GM13977 (cell line): ENCODE results near the gene TUBGCP2.

Experiments
- DNase-seq: peaks from one replicate; pipeline ENCODE4 v3.0.0; 2012; ENCODE audit warnings: low spot score
- in situ Hi-C: fragments of 300-500 bp; cut with MboI; formaldehyde crosslinking; loops from one replicate; pipeline ENCODE4 v1.12.0; 2022; ENCODE audit warnings: low sequenced_read_pairs, low pct_unique_long_range_greater_than_20kb, mixed read lengths, inconsistent platforms; ENCODE audit not compliant: unreplicated experiment
- TF ChIP-seq, protein P1 (sequence below): IDR thresholded peaks from 2 replicates; pipeline ENCODE4 v1.5.1; 2012; ENCODE audit warnings: mild to moderate bottlenecking, control low read depth; ENCODE audit not compliant: insufficient read depth; ENCODE audit errors: extremely low read depth, missing control alignments

The TUBGCP2 gene

GRCh38 chr10:133295426-133296320 is 13.0 kb downstream of the TUBGCP2 start:
- no peak for DNase-seq
- in situ Hi-C loops = no loop called here
- TF ChIP-seq, protein P1, sequence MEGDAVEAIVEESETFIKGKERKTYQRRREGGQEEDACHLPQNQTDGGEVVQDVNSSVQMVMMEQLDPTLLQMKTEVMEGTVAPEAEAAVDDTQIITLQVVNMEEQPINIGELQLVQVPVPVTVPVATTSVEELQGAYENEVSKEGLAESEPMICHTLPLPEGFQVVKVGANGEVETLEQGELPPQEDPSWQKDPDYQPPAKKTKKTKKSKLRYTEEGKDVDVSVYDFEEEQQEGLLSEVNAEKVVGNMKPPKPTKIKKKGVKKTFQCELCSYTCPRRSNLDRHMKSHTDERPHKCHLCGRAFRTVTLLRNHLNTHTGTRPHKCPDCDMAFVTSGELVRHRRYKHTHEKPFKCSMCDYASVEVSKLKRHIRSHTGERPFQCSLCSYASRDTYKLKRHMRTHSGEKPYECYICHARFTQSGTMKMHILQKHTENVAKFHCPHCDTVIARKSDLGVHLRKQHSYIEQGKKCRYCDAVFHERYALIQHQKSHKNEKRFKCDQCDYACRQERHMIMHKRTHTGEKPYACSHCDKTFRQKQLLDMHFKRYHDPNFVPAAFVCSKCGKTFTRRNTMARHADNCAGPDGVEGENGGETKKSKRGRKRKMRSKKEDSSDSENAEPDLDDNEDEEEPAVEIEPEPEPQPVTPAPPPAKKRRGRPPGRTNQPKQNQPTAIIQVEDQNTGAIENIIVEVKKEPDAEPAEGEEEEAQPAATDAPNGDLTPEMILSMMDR = no peak

- in situ Hi-C loops = no loop called here
- TF ChIP-seq, protein P1 = no peak
These were observed 14.5 kb downstream of the TUBGCP2 start for GRCh38 chr10:133294189-133294588.

DNA sequence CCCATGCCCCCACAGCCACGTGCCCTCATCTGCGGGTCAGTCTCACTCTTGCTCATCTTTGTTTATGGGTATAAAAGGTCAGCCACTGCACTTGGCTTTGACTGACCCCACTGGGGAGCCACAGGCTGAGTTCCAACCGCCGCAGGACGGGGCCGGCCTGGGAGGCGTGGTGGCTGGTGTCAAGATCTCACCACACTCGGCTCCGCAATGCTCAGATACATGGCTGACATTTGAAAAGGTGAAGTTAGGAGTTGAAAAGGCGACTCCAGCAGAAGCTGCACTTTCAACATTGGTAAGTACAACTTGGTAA is 14.9 kb downstream of the TUBGCP2 start:
- TF ChIP-seq, protein P1 = no peak
- no peak for DNase-seq
- in situ Hi-C loops = no loop called here

More at GRCh38 chr10:133294189-133294588, 14.5 kb downstream of the TUBGCP2 start:
- no peak for DNase-seq

GRCh38 chr10:133292919-133293809 is 15.5 kb downstream of the TUBGCP2 start:
- DNase-seq = no peak
- in situ Hi-C loops = no loop called here
- TF ChIP-seq, protein P1 = no peak

- no peak for DNase-seq
- in situ Hi-C loops = no loop called here
- TF ChIP-seq, protein P1 = no peak
These were observed 18.9 kb downstream of the TUBGCP2 start for GRCh38 chr10:133289761-133290160.

DNA sequence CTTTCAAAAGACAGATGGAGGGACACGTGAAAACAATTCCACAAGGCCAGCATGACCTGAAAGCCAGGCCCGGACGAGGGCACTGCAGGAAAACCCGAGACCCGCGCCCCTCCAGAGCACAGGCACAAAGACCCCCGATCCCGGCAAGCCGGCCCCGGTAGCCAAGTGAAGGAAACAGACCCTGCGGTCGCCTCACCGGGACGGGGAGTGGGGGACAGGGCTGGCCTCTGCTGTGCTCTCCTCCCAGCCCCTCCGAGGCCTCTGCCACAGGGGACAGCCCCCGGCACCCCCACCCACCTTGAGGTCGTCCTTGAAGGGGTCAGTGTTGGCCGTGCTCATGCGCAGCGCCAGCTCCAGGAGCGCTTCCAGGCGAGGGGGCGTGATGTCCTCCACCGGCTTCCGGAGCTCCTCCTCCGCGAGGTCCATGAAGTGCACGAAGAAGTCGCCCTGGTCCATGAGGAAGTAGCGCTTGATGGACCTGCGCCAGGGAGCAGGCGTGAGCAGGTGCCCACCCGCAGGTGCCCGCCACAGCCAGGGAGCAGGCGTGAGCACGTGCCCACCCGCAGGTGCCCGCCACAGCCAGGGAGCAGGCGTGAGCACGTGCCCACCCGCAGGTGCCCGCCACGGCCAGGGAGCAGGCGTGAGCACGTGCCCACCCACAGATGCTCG is 20.7 kb downstream of the TUBGCP2 start:
- in situ Hi-C loops = no loop called here
- DNase-seq = no peak
- TF ChIP-seq, protein P1 = no peak
